Stimulated activated CD4-positive, alpha-beta T cell treated with anti-CD3 and anti-CD28 coated beads, Interleukin-4, amount 100 ng/mL, for 1 hour (primary cell): Measurements from ENCODE around the gene AKR1D1.
"Not testable (repeated sequence)": the region's sequence is repeated elsewhere in the genome, so short reads cannot be mapped to it uniquely, and the experiment has no call there.

ENCODE experiments used
- DNase-seq: peaks from one replicate; pipeline ENCODE4 v3.0.0-alpha.2; 2020

AKR1D1 gene

DNA sequence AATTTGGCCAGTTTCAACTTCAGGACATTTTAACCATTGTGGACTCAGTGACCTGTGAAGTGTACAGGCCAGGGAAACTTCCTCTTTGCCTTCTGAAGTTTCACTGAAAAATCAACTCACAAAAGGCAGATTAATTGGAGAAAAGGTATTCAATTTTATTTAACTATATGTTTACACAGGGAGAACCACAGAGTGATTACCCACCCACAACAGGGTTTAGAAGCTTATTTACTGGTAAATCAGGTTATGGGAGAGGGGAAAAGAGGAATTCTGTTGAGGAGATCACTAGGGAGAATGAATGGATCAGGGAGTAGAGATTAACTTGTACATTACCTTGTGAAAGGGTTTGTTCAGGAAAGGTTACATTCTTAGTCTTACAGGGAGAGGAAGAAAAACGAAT is 1.7 kb upstream of the AKR1D1 start:
- DNase-seq = no peak

DNA sequence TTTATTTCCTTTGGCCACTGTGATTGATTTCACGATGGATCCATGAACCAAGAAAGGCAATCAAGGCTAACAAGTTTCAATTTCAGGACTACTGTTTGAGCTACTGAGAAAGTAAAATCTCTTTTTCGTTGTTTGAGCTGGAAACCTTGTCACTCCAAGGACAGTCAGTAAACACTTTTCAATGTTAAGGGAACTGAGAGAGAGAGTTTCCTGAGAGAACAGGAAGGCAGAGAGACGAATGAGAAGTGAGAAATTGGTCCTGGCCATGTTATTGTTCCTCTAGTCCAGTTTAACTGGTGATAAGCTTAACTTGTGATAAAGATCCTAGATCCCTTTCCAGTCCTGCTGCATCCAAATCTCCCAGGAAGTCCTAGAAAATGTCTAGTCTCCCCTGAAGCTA is 909 bp upstream of the AKR1D1 start:
- no peak for DNase-seq

DNA sequence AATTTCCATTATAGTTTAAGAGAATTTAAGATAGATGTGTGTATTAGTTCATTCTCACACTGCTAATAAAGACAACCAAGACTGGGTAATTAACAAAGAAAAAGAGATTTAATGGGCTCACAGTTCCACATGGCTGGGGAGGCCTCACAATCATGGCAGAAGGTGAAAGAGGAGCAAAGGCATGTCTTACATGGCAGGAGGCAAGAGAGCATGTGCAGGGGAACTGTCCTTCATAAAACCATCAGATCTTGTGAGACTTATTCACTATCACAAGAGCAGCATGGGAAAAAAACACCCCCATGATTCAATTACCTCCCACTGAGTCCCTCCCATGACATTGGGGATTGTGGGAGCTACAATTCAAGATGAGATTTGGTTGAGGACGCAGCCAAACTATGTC is 473 bp upstream of the AKR1D1 start:
- DNase-seq = not testable (repeated sequence)

DNA sequence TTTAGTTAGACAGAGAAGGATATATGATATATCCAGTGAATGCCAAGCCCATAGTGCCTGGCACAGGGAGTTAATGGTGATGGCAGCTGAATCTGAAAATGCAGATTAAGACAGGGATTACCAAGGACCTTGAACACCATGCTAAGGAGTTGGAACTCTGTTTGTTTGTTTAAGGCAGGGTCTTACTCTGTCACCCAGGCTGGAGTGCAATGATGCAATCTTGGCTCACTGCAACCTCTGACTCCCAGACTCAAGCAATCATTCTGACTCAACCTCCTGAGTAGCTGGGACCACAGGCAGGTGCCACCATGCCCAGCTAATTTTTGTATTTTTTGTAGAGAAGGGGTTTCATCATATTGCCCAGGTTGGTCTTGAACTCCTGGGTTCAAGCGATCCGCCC is 1.6 kb downstream of the AKR1D1 start:
- no peak for DNase-seq

DNA sequence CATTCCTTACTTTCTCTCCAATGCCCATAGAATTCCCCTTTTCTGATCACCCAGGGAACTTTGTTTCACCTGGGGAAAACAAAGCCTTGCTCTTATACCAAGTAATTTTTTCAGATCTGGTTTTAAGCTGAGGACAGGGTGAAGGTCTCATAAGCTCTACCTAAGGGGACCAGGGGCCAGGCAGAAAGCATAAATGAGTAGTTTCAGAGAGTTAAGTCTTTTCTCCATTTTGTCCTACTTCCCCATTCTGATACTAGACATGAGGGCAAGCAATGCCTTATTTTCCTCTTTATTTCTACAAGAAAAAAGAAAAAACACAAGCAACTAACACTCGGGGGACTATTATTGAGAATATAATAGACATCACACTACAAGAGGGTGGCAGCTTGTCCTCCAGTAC is 2.9 kb downstream of the AKR1D1 start:
- no peak for DNase-seq

DNA sequence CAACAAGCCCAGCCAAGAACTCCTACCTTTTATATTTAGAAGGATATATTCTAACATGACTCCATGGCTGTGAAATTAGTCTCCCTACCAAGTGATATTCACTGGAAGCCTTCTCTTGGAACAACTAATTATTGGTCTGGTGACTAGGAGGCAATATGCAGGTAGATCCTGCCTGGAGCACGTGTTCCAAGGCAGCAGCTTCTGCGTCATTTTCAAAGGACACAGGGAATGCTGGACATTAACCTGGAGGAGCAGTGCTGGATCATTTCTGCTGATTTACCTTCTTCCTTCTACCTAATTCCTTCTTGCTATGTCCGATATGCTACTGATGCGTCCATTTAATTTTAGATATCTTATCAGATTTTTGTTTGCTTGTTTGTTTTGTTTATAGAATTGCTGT is 5.6 kb downstream of the AKR1D1 start:
- no peak for DNase-seq

DNA sequence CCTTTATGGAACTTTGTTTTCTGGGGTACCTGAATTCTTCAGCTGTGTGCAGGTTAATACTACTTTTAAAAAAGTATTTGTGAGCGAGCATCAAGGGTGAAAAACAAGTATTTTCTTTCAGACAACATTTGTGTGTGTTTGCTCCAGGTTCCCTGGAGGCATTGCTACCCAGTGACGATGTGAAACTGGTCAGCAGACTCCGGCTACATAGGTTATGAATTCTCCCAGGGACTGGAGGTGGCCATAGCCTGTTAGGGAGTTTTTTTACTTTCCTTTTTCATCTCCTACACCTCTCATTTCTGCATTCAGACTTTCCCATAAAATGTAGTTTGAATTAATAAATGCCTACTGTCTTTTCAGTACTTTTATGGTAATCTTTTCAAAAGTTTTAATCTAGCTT is 7.6 kb downstream of the AKR1D1 start:
- DNase-seq = no peak

DNA sequence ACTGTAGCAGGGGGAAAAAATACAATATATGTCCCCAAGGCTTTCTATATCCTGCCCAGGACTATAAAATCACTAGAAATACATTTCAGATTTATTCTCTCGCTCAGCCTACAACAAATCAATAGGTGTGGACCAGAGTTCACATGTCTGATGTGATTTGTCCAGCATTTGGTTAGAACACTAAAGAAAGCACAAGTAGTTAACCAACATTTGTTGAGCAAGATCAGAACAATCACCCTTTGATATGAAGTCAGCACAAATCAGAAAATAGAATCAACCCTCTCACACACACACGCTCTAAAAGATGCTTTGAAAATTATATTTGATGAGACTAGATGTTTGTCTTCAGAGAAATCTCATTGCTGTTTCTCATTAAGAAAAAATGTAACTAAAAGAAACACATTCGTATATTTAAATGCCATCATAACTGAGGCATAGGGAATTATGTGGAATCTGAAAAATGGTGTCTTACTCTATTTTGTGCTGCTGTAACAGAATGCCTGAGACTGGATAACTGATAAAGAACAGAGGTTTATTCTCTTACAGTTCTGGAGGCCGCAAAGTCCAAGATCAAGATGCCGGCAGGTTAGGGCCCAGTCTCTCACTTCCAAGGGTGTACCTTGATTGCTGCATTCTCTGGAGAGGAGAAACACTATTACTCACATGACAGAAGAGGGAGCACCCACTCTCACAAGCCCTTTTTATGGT is 10.5 kb downstream of the AKR1D1 start:
- no peak for DNase-seq

DNA sequence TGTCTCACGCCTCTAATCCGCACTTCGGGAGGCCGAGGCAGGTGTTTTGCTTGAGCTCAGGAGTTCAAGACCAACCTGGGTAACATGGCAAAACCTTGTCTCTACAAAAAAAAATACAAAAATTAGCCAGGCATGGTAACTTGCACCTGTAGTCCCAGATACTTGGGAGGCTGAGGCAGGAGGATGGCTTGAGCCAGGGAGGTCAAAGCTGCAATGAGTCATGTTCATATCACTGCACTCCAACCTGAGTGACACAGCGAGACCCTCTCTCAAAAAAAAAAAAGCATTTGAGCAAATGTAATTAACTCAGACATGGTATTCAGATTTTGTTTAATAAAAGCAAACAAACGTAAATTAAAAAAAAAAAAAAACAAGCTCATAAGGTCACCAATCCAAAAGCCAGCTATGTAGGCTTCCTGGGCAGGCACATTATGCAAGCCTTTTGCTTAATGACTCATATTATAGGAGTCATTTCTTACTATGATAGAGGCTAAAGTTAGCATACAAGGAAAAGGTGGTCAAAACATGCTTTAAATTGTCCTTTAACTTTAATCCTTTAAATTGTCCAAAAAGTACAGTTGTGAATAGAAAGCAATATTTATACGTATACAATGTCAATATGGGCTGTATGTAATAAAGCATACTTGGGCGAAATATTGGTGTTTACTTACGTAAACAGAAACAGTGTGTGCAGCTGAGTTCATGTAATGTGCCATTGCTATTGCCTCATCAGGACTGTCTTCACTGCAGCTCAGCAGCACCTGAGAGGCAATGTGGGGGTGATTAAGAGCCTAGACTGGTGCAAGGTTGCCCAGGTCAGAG is 13.0 kb downstream of the AKR1D1 start:
- no peak for DNase-seq

DNA sequence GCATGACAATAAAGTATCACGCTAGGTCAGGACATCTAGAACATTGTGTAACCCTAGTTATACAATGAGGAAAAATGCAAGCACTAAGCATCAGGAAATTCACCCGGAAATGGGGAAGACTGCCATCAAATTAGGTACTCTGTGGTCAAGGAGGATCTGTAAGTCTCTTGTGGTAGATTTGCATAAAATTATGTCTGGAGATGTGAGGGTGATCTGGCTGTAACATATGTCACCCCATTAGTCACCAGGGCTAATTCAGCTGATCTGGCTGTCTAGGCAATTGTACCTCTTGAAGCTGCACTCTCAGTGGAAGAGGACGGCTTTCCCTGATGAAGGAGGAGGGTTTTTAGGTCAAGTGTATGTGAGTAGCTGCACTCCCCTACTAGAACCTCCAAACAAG is 14.8 kb downstream of the AKR1D1 start:
- DNase-seq = no peak

DNA sequence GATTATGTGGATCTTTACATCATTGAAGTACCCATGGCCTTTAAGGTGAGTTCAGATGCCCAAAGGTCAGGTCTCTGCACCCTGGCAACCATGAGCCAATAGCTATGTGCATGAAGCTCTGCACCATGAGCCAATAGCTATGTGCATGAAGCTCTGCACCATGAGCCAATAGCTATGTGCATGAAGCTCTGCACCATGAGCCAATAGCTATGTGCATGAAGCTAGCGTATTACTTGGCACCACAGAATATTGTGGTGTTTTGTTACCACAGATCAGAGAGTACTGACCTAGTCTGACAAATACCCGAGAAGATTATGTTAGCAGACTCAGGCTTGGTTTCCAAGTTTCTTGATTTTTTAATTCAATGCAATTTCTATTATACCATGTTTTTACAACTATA is 15.6 kb downstream of the AKR1D1 start:
- not testable (repeated sequence) for DNase-seq

DNA sequence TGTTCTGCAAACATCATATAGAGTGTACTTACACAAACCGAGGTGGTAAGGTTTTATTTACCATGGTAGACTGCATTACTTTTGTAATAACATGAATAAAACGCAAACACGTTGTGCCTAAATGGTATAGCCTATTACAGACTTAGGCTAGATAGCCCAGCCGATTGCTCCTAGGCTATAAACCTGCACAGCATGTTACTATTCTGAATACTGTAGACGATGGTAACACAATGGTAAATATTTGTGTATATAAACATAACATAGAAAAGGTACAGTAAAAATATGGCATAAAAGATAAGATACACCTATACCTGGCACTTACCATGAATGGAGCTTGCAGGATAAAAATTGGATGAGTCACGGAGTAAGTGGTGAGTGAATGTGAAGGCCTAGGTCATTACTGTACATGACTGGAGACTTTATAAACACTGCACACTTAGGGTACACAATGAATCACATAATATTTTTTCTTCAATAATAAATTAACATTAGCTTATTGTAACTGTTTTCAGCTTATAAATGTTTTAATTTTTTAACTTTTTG is 16.3 kb downstream of the AKR1D1 start:
- DNase-seq = no peak

DNA sequence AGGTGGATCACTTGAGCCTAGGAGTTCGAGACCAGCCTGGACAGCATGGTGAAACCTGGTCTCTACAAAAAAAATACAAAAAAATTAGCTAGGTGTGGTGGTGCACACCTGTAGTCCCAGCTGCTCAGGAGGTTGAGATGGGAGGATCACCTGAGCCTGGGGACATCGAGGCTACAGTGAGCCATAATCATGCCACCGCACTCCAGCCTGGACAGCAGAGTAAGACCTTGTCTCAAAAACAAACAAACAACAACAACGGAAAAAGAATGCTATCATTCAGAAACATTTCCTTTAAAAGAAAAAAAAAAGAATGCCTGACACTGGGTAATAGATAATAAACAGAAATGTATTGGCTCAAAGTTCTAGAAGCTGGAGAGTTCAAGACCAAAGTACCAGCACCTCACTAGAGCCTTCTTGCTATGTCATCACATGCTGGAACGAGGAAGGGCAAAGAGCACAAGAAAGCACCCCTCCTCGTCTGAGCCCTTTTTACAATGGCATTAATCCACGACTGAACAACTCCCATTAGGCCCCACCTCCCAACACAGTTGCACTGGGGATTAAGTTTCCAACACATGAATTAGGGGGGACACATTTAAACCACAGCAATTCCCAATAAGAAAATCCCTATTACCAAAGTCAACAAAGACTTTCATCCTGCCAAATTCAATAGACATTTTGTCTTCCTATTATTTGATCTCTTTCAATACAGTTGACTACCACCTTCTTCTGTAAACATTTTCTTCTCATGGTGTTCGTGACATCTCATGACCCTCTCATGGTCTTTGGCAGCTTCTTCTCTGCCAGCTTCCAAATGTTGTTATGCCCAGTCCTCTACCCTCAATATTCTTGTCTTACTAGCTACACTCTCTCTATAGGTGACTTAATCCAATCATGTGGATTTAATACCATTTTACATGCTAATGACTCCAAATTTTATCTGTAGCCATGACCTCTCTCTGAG is 20.0 kb downstream of the AKR1D1 start:
- no peak for DNase-seq

DNA sequence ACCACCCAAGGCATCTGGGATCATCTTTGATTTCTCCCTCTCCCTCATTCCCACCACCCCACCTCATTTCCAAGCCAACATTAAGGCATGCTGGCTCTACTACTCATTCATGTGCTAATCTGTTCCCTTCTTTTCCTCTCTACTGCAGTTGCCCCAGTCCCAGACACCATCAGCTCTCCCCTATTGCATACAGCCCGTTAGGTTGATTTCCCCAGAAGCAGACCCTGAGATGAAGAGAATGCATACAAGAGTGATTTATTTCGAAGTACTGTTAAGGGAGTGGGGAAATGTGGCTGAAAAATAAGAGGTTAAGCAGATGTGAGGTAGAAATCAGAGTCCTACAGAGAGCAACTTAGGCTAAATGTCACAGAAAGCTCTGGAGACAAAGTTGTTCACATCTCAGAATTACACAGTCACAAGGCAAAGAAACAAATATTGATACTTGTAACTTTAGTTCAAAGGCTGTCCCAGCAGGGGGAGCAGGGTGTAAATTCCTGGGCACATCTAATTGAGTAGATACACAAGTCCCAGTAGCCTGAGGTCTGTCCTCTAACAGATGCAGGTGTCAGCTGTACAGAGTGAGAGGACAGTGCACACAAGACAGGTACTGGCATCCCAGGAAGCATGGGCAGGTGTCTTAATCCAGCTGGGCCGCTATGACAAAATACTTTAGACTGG is 20.9 kb downstream of the AKR1D1 start:
- DNase-seq = no peak

DNA sequence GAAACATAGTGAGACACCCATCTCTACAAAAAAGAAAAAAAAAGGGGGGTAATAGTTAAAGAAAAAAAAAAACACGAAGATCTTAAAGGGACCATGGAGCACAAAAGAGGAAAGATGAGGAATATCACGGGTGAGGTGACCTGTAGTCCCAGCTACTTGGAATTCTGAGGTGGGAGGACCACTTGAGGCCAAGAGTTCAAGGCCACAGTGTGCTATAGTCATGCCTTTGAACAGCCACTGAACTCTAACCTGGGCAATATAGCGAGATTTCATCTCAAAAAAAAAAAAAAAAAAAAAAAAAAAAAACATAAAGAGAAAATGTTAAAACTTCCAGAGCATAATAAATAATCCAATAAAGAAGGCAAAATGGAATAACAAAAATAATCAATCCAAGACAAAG is 23.6 kb downstream of the AKR1D1 start:
- no peak for DNase-seq

DNA sequence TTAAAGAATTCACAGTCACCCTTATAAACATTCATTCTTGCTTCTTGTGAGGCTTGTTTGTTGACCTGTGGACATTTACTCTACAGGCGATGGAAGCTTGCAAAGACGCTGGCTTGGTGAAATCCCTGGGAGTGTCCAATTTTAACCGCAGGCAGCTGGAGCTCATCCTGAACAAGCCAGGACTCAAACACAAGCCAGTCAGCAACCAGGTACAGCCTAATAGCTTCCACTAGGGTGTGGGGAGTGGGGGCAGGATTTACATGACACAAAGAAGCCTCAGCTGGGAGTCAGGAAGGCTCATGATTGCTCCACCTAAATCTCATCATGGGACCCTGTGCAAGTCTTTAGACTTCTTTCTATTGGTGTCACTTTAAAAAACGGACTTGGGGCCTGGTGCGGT is 29.0 kb downstream of the AKR1D1 start:
- no peak for DNase-seq

DNA sequence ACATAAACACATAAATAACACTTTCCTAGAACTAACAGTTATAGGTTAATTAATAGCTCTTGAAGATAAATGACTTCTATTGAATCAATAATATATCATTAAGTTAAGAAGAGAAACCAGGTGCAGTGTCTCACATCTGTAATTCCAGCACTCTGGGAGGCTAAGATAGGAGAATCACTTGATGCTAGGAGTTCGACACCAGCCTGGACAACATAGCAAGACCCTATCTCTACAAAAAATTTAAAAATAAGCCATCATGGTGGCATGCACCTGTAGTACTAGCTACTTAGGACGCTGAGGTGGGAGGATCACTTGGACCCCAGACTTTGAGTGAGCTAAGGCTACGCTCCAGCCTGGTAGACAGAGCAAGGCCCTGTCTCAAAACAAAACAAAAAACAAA is 38.8 kb downstream of the AKR1D1 start:
- DNase-seq = no peak

DNA sequence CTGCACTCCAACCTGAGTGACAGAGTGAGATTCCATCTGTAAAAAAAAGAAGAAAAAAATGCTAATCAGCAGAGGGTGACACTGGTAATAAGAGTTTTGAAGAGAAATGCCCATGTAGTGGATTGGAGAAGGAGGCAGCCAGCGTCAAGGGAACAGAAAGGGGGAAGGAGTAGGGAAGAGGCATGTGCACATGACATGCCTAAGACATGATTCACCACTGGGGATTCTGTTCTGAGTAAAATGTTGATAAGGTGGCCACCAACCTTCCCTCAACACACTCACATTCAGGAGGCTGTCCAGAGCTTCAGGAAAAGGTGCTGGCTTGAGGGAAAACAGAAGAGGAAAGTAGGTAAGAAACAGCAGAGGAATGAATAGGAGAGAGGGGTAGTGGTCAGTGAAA is 39.9 kb downstream of the AKR1D1 start:
- no peak for DNase-seq

DNA sequence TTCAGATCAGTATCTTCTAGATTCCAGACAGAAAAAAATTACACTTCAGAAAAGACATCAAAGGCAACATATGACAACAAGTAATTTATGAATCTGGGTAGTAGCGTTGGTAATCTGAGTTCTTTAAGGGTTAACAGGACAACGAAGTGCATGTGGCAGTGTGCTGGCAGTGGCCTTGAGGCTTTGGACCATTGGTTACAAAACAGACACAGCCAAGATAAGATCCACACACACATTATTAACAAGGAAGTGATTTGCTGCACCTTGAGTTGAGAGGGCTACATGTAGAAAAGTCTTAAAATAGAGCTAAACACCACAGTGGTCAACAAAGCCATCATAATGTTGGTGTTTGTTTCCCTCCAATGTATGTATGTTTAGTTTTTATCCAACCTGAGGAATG is 40.6 kb downstream of the AKR1D1 start:
- no peak for DNase-seq

DNA sequence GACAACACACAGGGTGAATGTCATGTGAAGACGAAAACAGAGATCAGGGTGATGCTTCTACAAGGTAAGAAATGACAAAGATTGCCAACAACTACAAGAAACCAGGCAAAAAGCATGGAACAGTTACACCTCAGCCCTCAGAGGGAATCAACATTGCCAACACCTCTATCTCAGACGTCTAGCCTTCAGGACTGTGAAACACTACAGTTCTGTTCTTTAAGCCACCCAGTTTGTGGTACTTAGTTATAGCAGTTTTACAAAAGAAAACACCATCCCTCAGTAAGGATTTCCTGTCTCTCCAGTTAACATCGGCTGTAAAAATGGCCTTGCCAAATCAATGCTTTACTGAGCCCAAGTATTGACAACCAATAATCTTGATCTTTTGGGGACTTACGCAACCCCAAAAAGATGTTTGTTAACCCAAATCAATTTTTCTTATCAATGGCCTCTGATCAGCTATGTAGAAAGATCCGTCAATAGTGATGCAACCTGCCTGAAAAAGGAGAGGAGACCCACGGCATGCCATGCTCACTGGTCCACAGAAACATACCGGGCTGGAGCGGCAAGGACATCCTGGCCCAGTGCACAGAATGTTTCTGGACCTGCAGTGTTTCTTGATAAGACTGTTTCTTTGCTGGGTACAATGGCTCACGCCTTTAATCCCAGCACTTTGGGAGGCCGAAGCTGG is 44.0 kb downstream of the AKR1D1 start:
- DNase-seq = no peak

DNA sequence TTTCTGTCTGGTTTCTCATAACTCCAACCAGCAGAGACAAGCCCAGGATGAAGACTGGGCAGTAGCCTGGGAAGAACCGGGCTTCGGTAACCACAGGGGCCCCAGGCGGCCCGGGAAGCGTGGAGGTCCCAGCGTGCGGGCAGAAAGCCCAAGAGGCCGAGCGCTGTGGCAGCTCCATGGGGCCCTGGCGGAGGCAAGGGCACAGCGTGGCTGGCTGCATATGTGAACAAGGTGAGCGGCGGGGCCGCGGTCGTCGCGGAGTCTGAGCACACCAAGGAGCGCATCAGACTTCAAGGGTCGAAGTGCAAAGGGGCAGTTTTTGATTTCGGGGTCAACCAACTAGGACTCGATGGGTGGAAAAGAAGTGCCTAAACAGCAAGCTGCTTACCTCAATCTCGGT is 45.9 kb downstream of the AKR1D1 start:
- DNase-seq = no peak

DNA sequence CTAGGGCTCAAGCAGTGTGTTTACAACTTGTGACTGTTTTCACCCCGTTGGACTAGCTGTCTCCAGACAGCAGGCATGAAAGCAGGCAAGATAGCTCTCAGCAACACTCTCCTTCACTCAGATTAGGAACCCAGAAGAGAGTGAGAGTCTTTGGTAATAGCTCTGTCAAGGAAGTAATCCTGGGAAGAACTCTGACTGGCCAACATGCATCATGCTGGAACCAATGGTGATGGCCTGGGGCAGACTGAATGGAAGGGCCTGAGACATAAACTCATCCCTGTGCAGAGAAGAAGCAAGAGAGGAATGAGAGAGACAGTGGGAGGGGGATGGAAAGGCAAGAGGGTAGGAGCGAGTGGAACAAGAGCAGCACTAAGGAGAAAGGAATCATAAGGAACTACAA is 48.9 kb downstream of the AKR1D1 start:
- no peak for DNase-seq
